AG04450 (cell line): ENCODE results near the gene LSAMP. TPM values are rescaled to one million over a fixed set of nuclear protein-coding genes. Genes with fewer than 3 reads are reported as not detected.
"Not testable (repeated sequence)": the region's sequence is repeated elsewhere in the genome, so short reads cannot be mapped to it uniquely, and the experiment has no call there.

ENCODE experiments used
- CTCF ChIA-PET: fragments of 300-600, 350-600 bp; formaldehyde crosslinking; extraction: SDS; loops from one replicate; lab custom pipeline; 2022; ENCODE audit warnings: antibody characterized with exemption, inconsistent platforms; lab: Charles Lee
- POLR2A ChIA-PET: fragments of 350-600 bp; formaldehyde crosslinking; extraction: SDS; loops from one replicate; lab custom pipeline; 2021; ENCODE audit warnings: antibody characterized with exemption, inconsistent platforms; lab: Yijun Ruan, JAX
- DNase-seq: peaks from one replicate; pipeline ENCODE4 v3.0.0-alpha.2; 2011; ENCODE audit warnings: low read depth, low spot score
- H3K27ac ChIP-seq: one replicate; pipeline ENCODE4 v1.5.1; 2012; ENCODE audit warnings: low read depth, low read length, control low read depth
- H3K27me3 ChIP-seq: one replicate; pipeline ENCODE4 v1.6.0; 2012; ENCODE audit warnings: low read length; ENCODE audit not compliant: control insufficient read depth, insufficient read depth
- H3K4me3 ChIP-seq: 2 replicates; pipeline ENCODE4 v1.5.1; 2011; ENCODE audit warnings: mild to moderate bottlenecking, low read depth, low read length, control low read depth
- H3K9me3 ChIP-seq: 2 replicates; pipeline ENCODE4 v1.5.1; 2012; ENCODE audit warnings: low read length; ENCODE audit not compliant: control insufficient read depth, insufficient read depth
- polyA plus RNA-seq: library from polyadenylated mRNA; depleted of rRNA; stranded (reverse); fragments of >200 nt; gene quantifications from 2 replicates; pipeline ENCODE4 v1.2.3, GENCODE V29; 2011
- TF ChIP-seq, protein P1 (sequence below): IDR thresholded peaks from 2 replicates; pipeline ENCODE4 v1.5.1; 2011; ENCODE audit warnings: low read depth, low read length, control low read depth, inconsistent platforms

Gene LSAMP
- polyA plus RNA-seq, 1 experiment: 25.1 TPM

DNA sequence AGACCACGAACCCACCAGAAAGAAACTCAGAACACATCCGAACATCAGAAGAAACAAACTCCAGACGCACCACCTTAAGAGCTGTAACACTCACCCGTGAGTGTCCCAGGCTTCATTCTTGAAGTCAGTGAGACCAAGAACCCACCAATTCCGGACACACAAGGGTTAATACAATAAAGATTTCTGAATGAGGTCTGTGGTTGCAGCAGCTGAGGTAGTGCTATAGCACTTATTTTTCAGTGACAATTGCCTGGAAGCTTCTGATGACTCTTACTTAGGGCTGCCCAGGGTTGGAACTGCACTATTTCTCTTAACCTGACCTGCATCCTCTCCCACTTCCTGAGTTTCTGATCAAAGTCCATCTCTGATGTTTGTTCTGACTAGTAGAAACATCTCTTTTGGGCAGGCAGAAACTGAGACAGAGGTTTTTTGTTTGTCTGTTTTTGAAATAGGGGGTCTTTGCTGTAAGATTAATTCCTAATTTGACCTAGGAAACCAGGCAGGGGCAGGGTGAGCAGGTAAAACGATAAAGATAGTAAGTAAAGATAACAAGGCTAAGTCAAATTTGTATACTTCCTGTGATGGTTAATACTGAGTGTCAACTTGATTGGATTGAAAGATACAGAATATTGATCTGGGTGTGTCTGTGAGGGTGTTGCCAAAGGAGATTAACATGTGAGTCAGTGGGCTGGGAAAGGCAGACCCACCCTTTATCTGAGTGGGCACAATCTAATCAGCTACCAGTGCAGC lies 652.9 kb downstream of the LSAMP start:
- Histone ChIP-seq H3K27me3 (no peaks in the 10 kb centered on the region), H3K4me3 (no peak overlapping the region), H3K9me3 (no peaks in the 10 kb centered on the region; the same call in 1 of the 2 replicates), H3K27ac (no peak overlapping the region)
- POLR2A ChIA-PET: interaction anchor here (0.9 kb wide), 1 partner anchor 9 kb away, joined by 4 read pairs; no protein-coding TSS in a partner anchor
- no peak for DNase-seq
- CTCF ChIA-PET: interaction anchor here (0.7 to 1.0 kb wide), 2 partner anchors 21 to 23 kb away, joined by 3 read pairs; no protein-coding TSS in a partner anchor
- TF ChIP-seq, protein P1, sequence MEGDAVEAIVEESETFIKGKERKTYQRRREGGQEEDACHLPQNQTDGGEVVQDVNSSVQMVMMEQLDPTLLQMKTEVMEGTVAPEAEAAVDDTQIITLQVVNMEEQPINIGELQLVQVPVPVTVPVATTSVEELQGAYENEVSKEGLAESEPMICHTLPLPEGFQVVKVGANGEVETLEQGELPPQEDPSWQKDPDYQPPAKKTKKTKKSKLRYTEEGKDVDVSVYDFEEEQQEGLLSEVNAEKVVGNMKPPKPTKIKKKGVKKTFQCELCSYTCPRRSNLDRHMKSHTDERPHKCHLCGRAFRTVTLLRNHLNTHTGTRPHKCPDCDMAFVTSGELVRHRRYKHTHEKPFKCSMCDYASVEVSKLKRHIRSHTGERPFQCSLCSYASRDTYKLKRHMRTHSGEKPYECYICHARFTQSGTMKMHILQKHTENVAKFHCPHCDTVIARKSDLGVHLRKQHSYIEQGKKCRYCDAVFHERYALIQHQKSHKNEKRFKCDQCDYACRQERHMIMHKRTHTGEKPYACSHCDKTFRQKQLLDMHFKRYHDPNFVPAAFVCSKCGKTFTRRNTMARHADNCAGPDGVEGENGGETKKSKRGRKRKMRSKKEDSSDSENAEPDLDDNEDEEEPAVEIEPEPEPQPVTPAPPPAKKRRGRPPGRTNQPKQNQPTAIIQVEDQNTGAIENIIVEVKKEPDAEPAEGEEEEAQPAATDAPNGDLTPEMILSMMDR: no peak

DNA sequence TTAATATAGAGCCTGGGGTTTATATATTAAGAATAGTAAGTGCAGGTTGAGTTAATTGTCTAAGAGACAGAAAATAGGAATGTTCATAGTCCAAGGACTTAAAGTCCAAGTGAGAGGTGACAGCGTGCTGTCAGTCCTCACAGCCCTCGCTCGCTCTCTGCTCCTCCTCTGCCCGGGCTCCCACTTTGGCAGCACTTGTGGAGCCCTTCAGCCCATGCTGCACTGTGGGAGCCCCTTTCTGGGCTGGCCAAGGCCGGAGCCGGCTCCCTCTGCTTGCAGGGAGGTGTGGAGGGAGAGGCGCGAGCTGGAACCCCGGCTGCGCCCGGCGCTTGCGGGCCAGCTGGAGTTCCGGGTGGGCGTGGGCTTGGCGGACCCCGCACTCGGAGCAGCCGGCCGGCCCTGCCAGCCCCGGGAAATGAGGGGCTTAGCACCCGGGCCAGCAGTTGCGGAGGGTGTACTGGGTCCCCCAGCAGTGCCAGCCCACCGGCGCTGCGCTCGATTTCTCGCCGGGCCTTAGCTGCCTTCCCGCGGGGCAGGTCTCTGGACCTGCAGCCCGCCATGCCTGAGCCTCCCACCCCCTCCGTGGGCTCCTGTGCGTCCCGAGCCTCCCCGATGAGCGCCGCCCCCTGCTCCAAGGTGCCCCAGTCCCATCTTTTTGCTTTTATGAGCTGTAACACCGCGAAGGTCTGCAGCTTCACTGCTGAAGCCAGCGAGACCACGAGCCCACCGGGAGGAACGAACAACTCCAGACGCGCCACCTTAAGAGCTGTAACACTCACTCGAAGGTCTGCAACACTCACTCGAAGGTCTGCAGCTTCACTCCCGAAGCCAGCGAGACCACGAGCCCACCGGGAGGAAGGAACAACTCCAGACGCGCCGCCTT lies 653.8 kb downstream of the LSAMP start:
- ChIA-PET POLR2A (interaction anchor here (0.9 to 1.2 kb wide), 2 partner anchors 8 to 13 kb away, joined by 4 read pairs; no protein-coding TSS in a partner anchor), CTCF (interaction anchor here (0.7 to 5.6 kb wide), 4 partner anchors 22 to 574 kb away, joined by 3 to 20 read pairs (median 3); no protein-coding TSS in a partner anchor)
- H3K4me3 ChIP-seq, H3K27me3 ChIP-seq, H3K9me3 ChIP-seq, DNase-seq, H3K27ac ChIP-seq: not testable (repeated sequence)

DNA sequence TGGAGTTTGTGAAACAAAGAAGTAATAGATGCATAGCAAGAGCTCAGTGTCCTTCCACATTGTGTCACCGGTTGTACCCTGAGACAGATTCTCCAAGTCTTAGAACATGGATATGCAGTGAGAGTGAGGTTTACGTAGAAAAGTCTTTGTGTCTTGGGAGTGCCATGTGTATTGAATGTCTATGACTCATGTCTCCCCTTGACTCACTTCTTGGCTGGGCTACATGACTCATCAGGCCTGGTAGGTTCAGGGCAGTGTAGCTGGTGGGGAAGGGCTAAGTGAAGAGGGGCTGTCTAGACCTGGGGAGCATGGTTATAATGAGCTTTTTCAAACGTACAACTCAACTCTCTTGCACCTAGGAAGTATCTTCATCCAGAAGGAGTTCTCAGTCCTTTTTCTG lies 654.5 kb downstream of the LSAMP start:
- Histone ChIP-seq H3K4me3 (no peak overlapping the region), H3K27ac (peak overlapping the region; percentile 66), H3K27me3 (no peaks in the 10 kb centered on the region), H3K9me3 (no peaks in the 10 kb centered on the region; the same call in 1 of the 2 replicates)
- DNase-seq: peak; percentile 83
- TF ChIP-seq, protein P1: no peak
- ChIA-PET CTCF (interaction anchor here (0.7 to 5.6 kb wide), 2 partner anchors 24 to 574 kb away, joined by 3 to 20 read pairs; no protein-coding TSS in a partner anchor), POLR2A (interaction anchor here (1.2 kb wide), 1 partner anchor 14 kb away, joined by 4 read pairs; no protein-coding TSS in a partner anchor)

DNA sequence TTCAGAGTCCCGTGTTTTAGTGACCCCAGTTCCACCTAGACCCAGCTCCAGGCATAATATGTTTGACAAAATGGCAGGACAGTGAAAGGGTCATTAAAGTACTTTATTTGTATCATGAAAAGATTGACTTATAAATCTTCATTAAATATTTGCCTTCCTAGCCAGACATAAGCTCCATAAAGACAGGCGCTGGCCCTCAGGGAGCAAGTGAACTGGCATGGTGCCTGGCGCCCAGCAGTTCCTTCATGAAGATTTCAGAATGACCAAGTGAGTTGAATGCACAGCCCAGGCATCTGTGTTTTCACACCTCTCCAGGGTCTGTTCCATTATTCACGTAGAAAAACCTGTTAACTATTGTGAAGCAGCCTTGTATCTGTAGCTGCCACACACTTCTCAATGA lies 655.8 kb downstream of the LSAMP start:
- CTCF ChIA-PET: interaction anchor here (0.9 to 5.6 kb wide), 5 partner anchors 18 to 572 kb away, joined by 3 to 20 read pairs (median 5); no protein-coding TSS in a partner anchor
- POLR2A ChIA-PET: interaction anchor here (1.3 to 2.0 kb wide), 3 partner anchors 16 to 90 kb away, joined by 3 to 21 read pairs (median 5); no protein-coding TSS in a partner anchor
- TF ChIP-seq, protein P1: no peak
- H3K27me3 ChIP-seq: no peaks in the 10 kb centered on the region
- H3K9me3 ChIP-seq: no peaks in the 10 kb centered on the region; the same call in 1 of the 2 replicates
- H3K4me3 ChIP-seq: no peak overlapping the region
- H3K27ac ChIP-seq: peak overlapping the region; percentile 72
- no peak for DNase-seq
